ENCODE results near the gene BASP1.
A peak's percentile ranks its signal among the peaks of the same experiment; 100 is the strongest.
"Not testable (repeated sequence)": the region's sequence is repeated elsewhere in the genome, so short reads cannot be mapped to it uniquely, and the experiment has no call there.

The BASP1 gene

GRCh38 chr5:17292434-17293015 lies 75.1 kb downstream of the BASP1 start:
- no peak for DNase-seq

DNA sequence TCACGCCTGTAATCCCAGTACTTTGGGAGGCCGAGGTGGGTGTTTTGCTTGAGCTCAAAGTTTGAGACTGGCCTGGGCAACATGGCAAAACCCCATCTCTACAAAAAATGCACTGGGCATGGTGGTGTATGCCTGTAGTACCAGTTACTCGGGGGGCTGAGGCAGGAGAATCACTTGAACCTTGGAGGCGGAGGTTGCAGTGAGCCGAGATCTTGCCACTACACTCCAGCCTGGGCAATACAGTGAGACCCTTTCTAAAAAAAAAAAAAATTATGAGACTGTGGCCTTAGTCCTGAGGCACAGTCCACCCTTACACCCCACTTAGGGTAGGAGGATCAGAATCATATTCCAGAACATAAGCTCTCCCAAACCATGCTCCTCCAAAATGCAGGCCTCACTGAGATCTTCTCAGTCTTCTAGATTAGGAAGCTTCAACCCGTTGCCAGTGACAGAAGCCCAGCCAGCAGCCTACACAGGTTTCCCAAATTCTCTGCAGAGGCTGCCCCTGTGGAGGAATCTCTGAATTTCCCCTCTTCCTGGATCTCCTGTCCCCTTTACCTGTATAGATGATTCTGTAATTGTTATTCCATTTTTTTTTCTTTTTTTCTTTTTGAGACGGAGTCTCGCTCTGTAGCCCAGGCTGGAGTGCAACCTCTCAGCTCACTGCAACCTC lies 77.3 kb downstream of the BASP1 start:
- no peak for DNase-seq

GRCh38 chr5:17295671-17296070 lies 78.2 kb downstream of the BASP1 start:
- DNase-seq: no peak

- DNase-seq: no peak
Measured at GRCh38 chr5:17302106-17302505, 84.7 kb downstream of the BASP1 start.

DNA sequence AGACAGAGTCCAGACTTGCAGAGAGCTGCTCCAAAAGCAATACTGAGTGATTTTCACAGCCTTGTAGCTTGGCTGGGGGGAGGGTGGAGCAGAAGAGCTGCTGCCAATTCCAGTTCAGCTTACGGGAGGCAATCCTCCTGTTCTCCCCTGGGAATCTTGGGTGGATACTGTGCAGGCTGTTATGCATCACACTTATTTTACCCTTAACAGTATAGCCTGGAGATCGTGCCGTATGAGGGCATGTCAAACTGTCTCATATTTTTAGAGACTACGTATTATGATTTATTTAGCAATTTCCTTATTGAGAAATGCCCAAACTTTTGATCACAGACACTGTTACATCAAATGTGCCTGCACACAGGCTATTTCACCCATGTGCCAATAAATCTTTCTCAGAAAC lies 85.2 kb downstream of the BASP1 start:
- DNase-seq: peak; percentile 66

- DNase-seq: no peak
Measured at GRCh38 chr5:17304282-17304681, 86.9 kb downstream of the BASP1 start.

DNA sequence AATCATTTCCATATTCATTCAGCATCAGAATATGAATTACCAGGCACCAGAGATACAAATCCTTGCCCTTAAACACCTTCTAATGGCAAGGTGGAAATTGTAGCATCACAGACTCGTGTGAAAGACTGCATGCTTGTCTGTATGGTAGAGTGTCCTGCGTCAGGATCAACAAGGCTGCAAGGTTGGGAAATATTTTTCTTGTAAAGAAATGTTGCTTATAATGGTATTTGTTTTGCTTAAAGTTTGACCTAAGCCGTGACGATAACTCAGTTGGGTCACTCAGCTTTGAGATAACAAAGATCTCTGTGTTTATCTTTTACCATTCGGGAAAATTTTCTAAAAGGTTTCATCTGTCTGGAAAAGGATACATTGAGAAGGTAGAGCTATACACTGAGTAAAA lies 87.6 kb downstream of the BASP1 start:
- DNase-seq: no peak

GRCh38 chr5:17305964-17306725 lies 88.7 kb downstream of the BASP1 start:
- peak; percentile 64 for DNase-seq

GRCh38 chr5:17306726-17307091 lies 89.3 kb downstream of the BASP1 start:
- no peak for DNase-seq

DNA sequence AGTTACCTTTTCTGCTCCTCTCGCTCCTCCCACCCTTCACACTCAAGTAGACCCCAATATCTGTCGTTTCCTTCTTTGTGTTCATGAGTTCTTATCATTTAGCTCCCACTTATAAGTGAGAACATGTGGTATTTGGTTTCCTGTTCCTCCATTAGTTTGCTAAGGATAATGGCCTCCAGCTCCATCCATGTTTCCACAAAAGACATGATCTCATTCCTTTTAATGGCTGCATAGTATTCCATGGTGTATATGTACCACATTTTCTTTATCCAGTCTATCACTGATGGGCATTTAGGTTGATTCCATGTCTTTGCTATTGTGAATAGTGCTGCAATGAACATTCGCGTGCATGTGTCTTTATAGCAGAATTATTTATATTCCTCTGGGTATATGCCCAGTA lies 90.0 kb downstream of the BASP1 start:
- not testable (repeated sequence) for DNase-seq

GRCh38 chr5:17308326-17309065 lies 91.1 kb downstream of the BASP1 start:
- no peak for DNase-seq

GRCh38 chr5:17309462-17309861 lies 92.0 kb downstream of the BASP1 start:
- no peak for DNase-seq

DNA sequence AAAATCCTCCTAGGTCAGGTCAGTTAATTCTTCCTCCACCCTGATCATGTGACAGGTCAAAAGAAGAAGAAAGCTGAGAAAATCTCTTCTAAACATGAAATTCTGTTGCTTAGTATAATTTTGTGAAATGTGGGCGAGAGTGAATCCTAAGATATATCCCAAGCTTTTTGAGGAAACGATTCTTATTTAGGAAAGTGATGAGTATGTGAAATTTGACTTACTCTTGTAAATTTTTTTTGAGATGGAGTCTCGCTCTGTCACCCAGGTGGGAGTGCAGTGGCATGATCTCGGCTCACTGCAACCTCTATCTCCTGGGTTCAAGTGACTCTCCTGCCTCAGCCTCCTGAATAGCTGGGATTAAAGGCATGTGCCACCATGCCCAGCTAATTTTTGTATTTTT lies 93.1 kb downstream of the BASP1 start:
- DNase-seq: not testable (repeated sequence)

DNA sequence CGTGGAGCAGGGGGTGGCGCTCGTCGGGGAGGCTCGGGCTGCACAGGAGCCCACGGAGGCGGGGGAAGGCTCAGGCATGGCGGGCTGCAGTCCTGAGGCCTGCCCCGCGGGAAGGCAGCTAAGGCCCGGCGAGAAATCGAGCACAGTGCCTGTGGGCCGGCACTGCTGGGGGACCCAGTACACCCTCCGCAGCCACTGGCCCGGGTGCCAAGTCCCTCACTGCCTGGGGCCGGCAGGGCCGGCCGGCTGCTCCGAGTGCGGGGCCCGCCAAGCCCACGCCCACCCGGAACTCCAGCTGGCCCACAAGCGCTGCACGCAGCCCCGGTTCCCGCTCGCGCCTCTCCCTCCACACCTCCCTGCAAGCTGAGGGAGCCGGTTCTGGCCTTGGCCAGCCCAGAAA lies 94.4 kb downstream of the BASP1 start:
- DNase-seq: not testable (repeated sequence)

DNA sequence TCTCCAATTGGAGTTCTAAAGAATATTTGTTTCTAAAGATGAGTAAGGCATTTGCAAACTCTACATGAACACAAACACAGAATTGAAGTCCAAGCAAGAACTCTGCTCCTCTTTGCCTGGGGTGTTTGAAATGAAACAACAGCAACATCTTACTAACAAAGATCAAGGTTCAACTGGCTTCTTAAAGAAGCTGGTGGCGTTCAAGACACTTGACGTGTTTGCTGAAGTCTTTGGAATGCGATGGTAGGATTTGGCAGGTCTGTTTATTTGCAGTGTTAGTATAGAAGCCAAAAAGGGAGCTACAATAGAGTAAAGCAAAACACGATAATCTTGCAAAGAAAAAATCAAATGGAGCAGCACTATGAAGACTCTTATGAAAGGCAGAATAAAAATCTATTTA lies 94.9 kb downstream of the BASP1 start:
- DNase-seq: no peak

- DNase-seq: peak; percentile 22
Measured at GRCh38 chr5:17314907-17315471, 97.6 kb downstream of the BASP1 start.

GRCh38 chr5:17315710-17316221 lies 98.3 kb downstream of the BASP1 start:
- DNase-seq: peak; percentile 65

GRCh38 chr5:17316970-17317459 lies 99.6 kb downstream of the BASP1 start:
- peak; percentile 71 for DNase-seq

GRCh38 chr5:17317473-17317872 lies 100.0 kb downstream of the BASP1 start:
- DNase-seq: no peak

- not testable (repeated sequence) for DNase-seq
Measured at GRCh38 chr5:17319095-17319494, 101.7 kb downstream of the BASP1 start.

DNA sequence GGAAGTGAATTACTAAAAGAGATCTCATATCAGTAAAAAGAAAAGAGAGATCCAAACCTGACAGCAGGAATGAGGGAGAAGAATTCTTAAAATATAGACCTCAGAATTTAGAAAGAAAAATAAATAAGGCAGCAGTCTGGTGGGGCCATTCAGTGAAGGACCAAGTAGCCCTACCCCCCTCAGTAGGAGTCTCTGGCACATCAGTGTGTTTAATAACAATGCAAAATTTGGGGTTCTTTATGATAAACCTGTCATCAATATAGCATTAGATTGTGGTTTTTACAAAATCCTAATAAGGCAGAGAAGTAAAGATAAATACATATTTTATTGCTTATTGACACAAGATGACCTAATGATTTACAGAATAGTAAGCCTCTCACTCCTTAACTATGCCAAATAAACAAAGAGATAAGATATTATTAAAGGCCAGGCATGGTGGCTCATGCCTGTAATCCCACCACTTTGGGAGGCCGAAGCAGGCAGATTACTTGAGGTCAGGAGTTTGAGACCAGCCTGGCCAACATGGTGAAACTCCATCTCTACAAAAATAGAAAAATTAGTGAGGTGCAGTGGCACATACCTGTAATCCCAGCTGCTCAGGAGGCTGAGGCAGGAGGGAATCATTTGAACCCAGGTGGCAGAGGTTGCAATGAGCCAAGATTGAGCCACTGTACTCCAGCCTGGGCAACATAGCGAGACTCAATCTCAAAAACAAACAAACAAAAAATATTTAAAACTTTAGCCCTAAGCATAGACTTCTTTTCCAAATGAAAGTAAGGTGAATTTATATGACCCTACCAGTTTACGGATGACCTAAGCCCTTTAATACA lies 108.6 kb downstream of the BASP1 start:
- DNase-seq: no peak

Data from fibroblast of skin of abdomen (primary cell).